Measurements from ENCODE around the gene LYPD3. TPM values are rescaled to one million over a fixed set of nuclear protein-coding genes. Genes with fewer than 3 reads are reported as not detected.

LYPD3 gene
- total and polyA plus RNA-seq, 10 of the 15 experiments (the other 5 are each of a cell fraction or from before 2014, with no cell fraction given), result 0.03 to 0.28 (median 0.12) TPM; not detected in 6

DNA sequence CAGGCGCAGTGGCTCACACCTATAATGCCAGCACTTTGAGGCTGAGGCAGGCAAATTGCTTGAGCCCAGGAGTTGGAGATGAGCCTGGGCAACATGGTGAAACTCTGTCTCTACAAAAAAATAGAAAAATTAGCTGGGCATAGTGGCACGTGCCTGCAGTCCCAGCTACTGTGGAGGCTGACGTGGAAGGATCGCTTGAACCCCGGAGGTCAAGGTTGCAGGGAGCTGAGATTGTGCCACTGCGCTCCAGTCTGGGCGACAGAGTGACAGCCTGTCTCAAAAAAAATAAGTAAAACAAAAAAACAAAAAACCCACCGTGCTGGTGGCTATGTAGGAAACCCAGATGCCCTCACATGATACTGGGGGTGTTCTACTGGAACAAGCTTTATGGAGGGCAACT is 22.8 kb upstream of the LYPD3 start (continued):
- no peak for TF ChIP-seq BMI1 (IDR thresholded peaks at IDR 0.05; ENCODE audit: borderline replicate concordance)
- TF ChIP-seq PAX8 (IDR thresholded peaks at IDR 0.05), result no peak
- TF ChIP-seq IRF3 (IDR thresholded peaks at IDR 0.05), result no peak
- TF ChIP-seq, protein P1, sequence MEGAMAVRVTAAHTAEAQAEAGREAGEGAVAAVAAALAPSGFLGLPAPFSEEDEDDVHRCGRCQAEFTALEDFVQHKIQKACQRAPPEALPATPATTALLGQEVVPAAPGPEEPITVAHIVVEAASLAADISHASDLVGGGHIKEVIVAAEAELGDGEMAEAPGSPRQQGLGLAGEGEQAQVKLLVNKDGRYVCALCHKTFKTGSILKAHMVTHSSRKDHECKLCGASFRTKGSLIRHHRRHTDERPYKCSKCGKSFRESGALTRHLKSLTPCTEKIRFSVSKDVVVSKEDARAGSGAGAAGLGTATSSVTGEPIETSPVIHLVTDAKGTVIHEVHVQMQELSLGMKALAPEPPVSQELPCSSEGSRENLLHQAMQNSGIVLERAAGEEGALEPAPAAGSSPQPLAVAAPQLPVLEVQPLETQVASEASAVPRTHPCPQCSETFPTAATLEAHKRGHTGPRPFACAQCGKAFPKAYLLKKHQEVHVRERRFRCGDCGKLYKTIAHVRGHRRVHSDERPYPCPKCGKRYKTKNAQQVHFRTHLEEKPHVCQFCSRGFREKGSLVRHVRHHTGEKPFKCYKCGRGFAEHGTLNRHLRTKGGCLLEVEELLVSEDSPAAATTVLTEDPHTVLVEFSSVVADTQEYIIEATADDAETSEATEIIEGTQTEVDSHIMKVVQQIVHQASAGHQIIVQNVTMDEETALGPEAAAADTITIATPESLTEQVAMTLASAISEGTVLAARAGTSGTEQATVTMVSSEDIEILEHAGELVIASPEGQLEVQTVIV (IDR thresholded peaks at IDR 0.05; ENCODE audit: borderline replicate concordance, partially characterized antibody), result no peak

GRCh38 chr19:43486412-43486811 is 21.0 kb upstream of the LYPD3 start:
- Histone ChIP-seq H3K36me3 (ENCODE audit: control insufficient read depth in 2 of 2, insufficient read depth in 2 of 2, low read length in 1 of 2) (no peaks in the 10 kb centered on the region), H3K27ac (ENCODE audit: control insufficient read depth, insufficient read depth) (no peak overlapping the region), H3K4me2 (ENCODE audit: control insufficient read depth, insufficient read depth) (no peak overlapping the region), H3K4me1 (ENCODE audit: control insufficient read depth, insufficient read depth, low read length) (no peaks in the 10 kb centered on the region), H3K27me3 (replicated peaks in 1 of 2; ENCODE audit: control insufficient read depth in 2 of 2, insufficient read depth in 2 of 2, low read length in 1 of 2) (no peaks in the 10 kb centered on the region), H3K4me3 (no peak overlapping the region), H4K20me1 (ENCODE audit: control insufficient read depth, insufficient read depth) (no peaks in the 10 kb centered on the region), H3K9me3 (replicated peaks; ENCODE audit: control insufficient read depth, insufficient read depth, low read length) (no peaks in the 10 kb centered on the region), H3K9ac (ENCODE audit: control insufficient read depth, insufficient read depth, low read length) (no peak overlapping the region), H2AFZ (ENCODE audit: control insufficient read depth, low read depth, low read length) (no peak overlapping the region), H3K79me2 (ENCODE audit: control insufficient read depth, insufficient read depth, low read length) (no peaks in the 10 kb centered on the region)
- in situ Hi-C loops (cut with MboI), result no loop called here
- TF ChIP-seq MYC (IDR thresholded peaks at IDR 0.05; ENCODE audit: insufficient read depth, insufficient read length, insufficient replicate concordance, low read length, severe bottlenecking) (no peak), CEBPB (IDR thresholded peaks at IDR 0.05; ENCODE audit: borderline replicate concordance in 1 of 2, low read depth in 2 of 2, low read length in 2 of 2) (no peak), GATAD2B (conservative IDR thresholded peaks at IDR 0.05; ENCODE audit: low read depth) (no peak), MAX (IDR thresholded peaks at IDR 0.05; ENCODE audit: low read depth, low read length) (no peak), SPI1 (IDR thresholded peaks at IDR 0.05; ENCODE audit: borderline replicate concordance, insufficient read depth, low read depth, low read length) (no peak), MTA3 (IDR thresholded peaks at IDR 0.05; ENCODE audit: borderline replicate concordance, low read length) (no peak), IRF4 (IDR thresholded peaks at IDR 0.05; ENCODE audit: low read depth, low read length) (no peak), EZH2 (IDR thresholded peaks at IDR 0.05; ENCODE audit: borderline replicate concordance, control insufficient read depth, low read depth, low read length) (no peak)
- intact Hi-C loops (cut with micrococcal nuclease; ENCODE audit: unreplicated experiment), result no loop called here
- FAIRE-seq (no peak), ATAC-seq (no peak), DNase-seq (ENCODE audit: low read depth, low spot score) (no peak)
- RAD21 ChIA-PET (ENCODE audit: unreplicated experiment), result no interaction called here
- BruUV-seq (replicated peaks), result no TSS peak
- WGBS (ENCODE audit: insufficient coverage, insufficient replicate concordance, low lambda C conversion rate, missing lambda C conversion rate), result 90% methylated on average over 7 of the region's 7 CpGs
- SMC1A ChIA-PET (ENCODE audit: uncharacterized antibody, unreplicated experiment), result no interaction called here
- CTCF ChIA-PET, result no interaction called here
- POLR2A ChIA-PET, result no interaction called here

Data from GM12878 (cell line).